SH-SY5Y (cell line): ENCODE measurements around the gene SECISBP2L.

Source experiments
- GATA2 ChIP-seq: IDR thresholded peaks from 2 replicates; pipeline ENCODE4 v1.6.1; 2011; ENCODE audit warnings: mild to moderate bottlenecking, low read depth, low read length
- GATA3 ChIP-seq: IDR thresholded peaks from 2 replicates; pipeline ENCODE4 v1.6.1; 2011; ENCODE audit warnings: low read depth, mild to moderate bottlenecking, low read length, moderate library complexity

GRCh38 chr15:49063402-49064280 is 17.4 kb upstream of the SECISBP2L start:
- TF ChIP-seq GATA2, result no peak
- TF ChIP-seq GATA3, result no peak
